ENCODE results near the gene SHLD1. TPM values are rescaled to one million over a fixed set of nuclear protein-coding genes. Genes with fewer than 3 reads are reported as not detected.
A peak's percentile ranks its signal among the peaks of the same experiment; 100 is the strongest.
"Not testable (repeated sequence)": the region's sequence is repeated elsewhere in the genome, so short reads cannot be mapped to it uniquely, and the experiment has no call there.

Gene SHLD1
- total RNA-seq, 1 donor from 2014 or later, result 7.1 TPM

- no peak for DNase-seq (ENCODE audit: low spot score)
- Mint-ChIP-seq H3K36me3 (ENCODE audit: low read depth, unreplicated experiment) (no peaks in the 10 kb centered on the region), H3K27me3 (ENCODE audit: unreplicated experiment) (peaks cover 6% of the 10 kb centered on the region), H3K4me3 (ENCODE audit: unreplicated experiment) (no peak overlapping the region), H3K9me3 (ENCODE audit: unreplicated experiment) (no peaks in the 10 kb centered on the region), H3K4me1 (ENCODE audit: unreplicated experiment) (peaks cover 18% of the 10 kb centered on the region), H3K27ac (ENCODE audit: unreplicated experiment) (peak overlapping the region; percentile 12)
- TF ChIP-seq CTCF (IDR thresholded peaks at IDR 0.05; ENCODE audit: unreplicated experiment), result no peak
These were observed 31.2 kb upstream of the SHLD1 start for GRCh38 chr20:5718896-5719595.

GRCh38 chr20:5719861-5720403 lies 30.3 kb upstream of the SHLD1 start:
- no peak for TF ChIP-seq CTCF (IDR thresholded peaks at IDR 0.05; ENCODE audit: unreplicated experiment)
- no peak for DNase-seq (ENCODE audit: low spot score)
- H3K4me1 Mint-ChIP-seq (ENCODE audit: unreplicated experiment), result peaks cover 13% of the 10 kb centered on the region
- peaks cover 5% of the 10 kb centered on the region for H3K27me3 Mint-ChIP-seq (ENCODE audit: unreplicated experiment)
- H3K36me3 Mint-ChIP-seq (ENCODE audit: low read depth, unreplicated experiment), result no peaks in the 10 kb centered on the region
- no peaks in the 10 kb centered on the region for H3K9me3 Mint-ChIP-seq (ENCODE audit: unreplicated experiment)
- no peak overlapping the region for H3K27ac Mint-ChIP-seq (ENCODE audit: unreplicated experiment)
- H3K4me3 Mint-ChIP-seq (ENCODE audit: unreplicated experiment), result no peak overlapping the region

- Mint-ChIP-seq H3K27ac (ENCODE audit: unreplicated experiment) (no peak overlapping the region), H3K4me3 (ENCODE audit: unreplicated experiment) (no peak overlapping the region), H3K4me1 (ENCODE audit: unreplicated experiment) (peaks cover 7% of the 10 kb centered on the region), H3K9me3 (ENCODE audit: unreplicated experiment) (no peaks in the 10 kb centered on the region), H3K36me3 (ENCODE audit: low read depth, unreplicated experiment) (no peaks in the 10 kb centered on the region), H3K27me3 (ENCODE audit: unreplicated experiment) (peaks cover 5% of the 10 kb centered on the region)
- DNase-seq (ENCODE audit: low spot score), result no peak
- no peak for TF ChIP-seq CTCF (IDR thresholded peaks at IDR 0.05; ENCODE audit: unreplicated experiment)
These were observed 29.5 kb upstream of the SHLD1 start for GRCh38 chr20:5720696-5721095.

GRCh38 chr20:5721356-5721755 lies 28.8 kb upstream of the SHLD1 start:
- not testable (repeated sequence) for H3K27me3 Mint-ChIP-seq (ENCODE audit: unreplicated experiment); H3K4me3 Mint-ChIP-seq (ENCODE audit: unreplicated experiment); H3K4me1 Mint-ChIP-seq (ENCODE audit: unreplicated experiment); DNase-seq (ENCODE audit: low spot score); H3K36me3 Mint-ChIP-seq (ENCODE audit: low read depth, unreplicated experiment); H3K9me3 Mint-ChIP-seq (ENCODE audit: unreplicated experiment); H3K27ac Mint-ChIP-seq (ENCODE audit: unreplicated experiment)

GRCh38 chr20:5722927-5723326 lies 27.3 kb upstream of the SHLD1 start:
- no peaks in the 10 kb centered on the region for H3K36me3 Mint-ChIP-seq (ENCODE audit: low read depth, unreplicated experiment)
- no peak overlapping the region for H3K27ac Mint-ChIP-seq (ENCODE audit: unreplicated experiment)
- H3K27me3 Mint-ChIP-seq (ENCODE audit: unreplicated experiment), result peaks cover 5% of the 10 kb centered on the region
- TF ChIP-seq CTCF (IDR thresholded peaks at IDR 0.05; ENCODE audit: unreplicated experiment), result no peak
- no peaks in the 10 kb centered on the region for H3K9me3 Mint-ChIP-seq (ENCODE audit: unreplicated experiment)
- H3K4me1 Mint-ChIP-seq (ENCODE audit: unreplicated experiment), result peaks cover 4% of the 10 kb centered on the region
- no peak for DNase-seq (ENCODE audit: low spot score)
- no peak overlapping the region for H3K4me3 Mint-ChIP-seq (ENCODE audit: unreplicated experiment)

- not testable (repeated sequence) for H3K9me3 Mint-ChIP-seq (ENCODE audit: unreplicated experiment); H3K4me1 Mint-ChIP-seq (ENCODE audit: unreplicated experiment); H3K27ac Mint-ChIP-seq (ENCODE audit: unreplicated experiment); DNase-seq (ENCODE audit: low spot score); H3K4me3 Mint-ChIP-seq (ENCODE audit: unreplicated experiment); H3K36me3 Mint-ChIP-seq (ENCODE audit: low read depth, unreplicated experiment); H3K27me3 Mint-ChIP-seq (ENCODE audit: unreplicated experiment)
These were observed 25.1 kb upstream of the SHLD1 start for GRCh38 chr20:5725183-5725463.
